DOHH2 (cell line): ENCODE measurements around the gene PRDM2.

Experiments used
- H3F3A ChIP-seq: fragments of 200-600 bp; sonication (generic), shearing (Covaris generic); 2 replicates; pipeline ENCODE4 v1.6.0; 2016; ENCODE audit warnings: antibody characterized with exemption, mild to moderate bottlenecking; ENCODE audit not compliant: control insufficient read depth, insufficient read depth
- H3K27ac ChIP-seq: fragments of 200-600 bp; sonication (generic); 2 replicates; pipeline ENCODE4 v1.5.1; 2014; ENCODE audit warnings: low read depth, mild to moderate bottlenecking, low read length, moderate library complexity
- H3K27me3 ChIP-seq: fragments of 200-600 bp; sonication (generic); 2 replicates; pipeline ENCODE4 v1.6.1; 2014; ENCODE audit warnings: mild to moderate bottlenecking, low read length, mixed read lengths; ENCODE audit not compliant: control insufficient read depth
- H3K36me3 ChIP-seq: fragments of 200-600 bp; sonication (generic); 2 replicates; pipeline ENCODE4 v1.6.1; 2014; ENCODE audit warnings: mild to moderate bottlenecking, low read length, moderate library complexity, mixed read lengths; ENCODE audit not compliant: control insufficient read depth
- H3K4me1 ChIP-seq: fragments of 200-600 bp; sonication (generic); 2 replicates; pipeline ENCODE4 v1.6.1; 2014; ENCODE audit warnings: mild to moderate bottlenecking, low read length, mixed read lengths; ENCODE audit not compliant: control insufficient read depth
- H3K4me2 ChIP-seq: fragments of 200-600 bp; sonication (generic); 2 replicates; pipeline ENCODE4 v1.6.0; 2014; ENCODE audit warnings: mild to moderate bottlenecking, low read length, moderate library complexity
- H3K4me3 ChIP-seq: fragments of 200-600 bp; sonication (generic); 2 replicates; pipeline ENCODE4 v1.5.1; 2014; ENCODE audit warnings: mild to moderate bottlenecking, low read length, mixed read lengths
- H3K79me2 ChIP-seq: fragments of 200-600 bp; sonication (generic); 2 replicates; pipeline ENCODE4 v1.6.1; 2014; ENCODE audit warnings: mild to moderate bottlenecking, low read length, mixed read lengths; ENCODE audit not compliant: control insufficient read depth
- H3K9me2 ChIP-seq: fragments of 200-600 bp; sonication (generic); replicated peaks from 2 replicates; pipeline ENCODE4 v1.6.1; 2014; ENCODE audit warnings: mild to moderate bottlenecking, low read length, mixed read lengths; ENCODE audit not compliant: control insufficient read depth
- H3K9me3 ChIP-seq: fragments of 200-600 bp; sonication (generic); 2 replicates; pipeline ENCODE4 v1.6.1; 2014; ENCODE audit warnings: antibody characterized with exemption, low read length, mixed read lengths; ENCODE audit not compliant: control insufficient read depth, insufficient read depth
- H4K20me1 ChIP-seq: fragments of 200-600 bp; sonication (generic); 2 replicates; pipeline ENCODE4 v1.6.0; 2014; ENCODE audit warnings: low read depth, mild to moderate bottlenecking, antibody characterized with exemption, low read length, moderate library complexity; ENCODE audit not compliant: control insufficient read depth, insufficient read depth
- CTCF ChIP-seq: fragments of 200-600 bp; sonication (generic); IDR thresholded peaks from one replicate; pipeline ENCODE4 v1.5.1; 2014; ENCODE audit warnings: antibody characterized with exemption, mild to moderate bottlenecking, low read depth, low read length; ENCODE audit not compliant: poor library complexity, severe bottlenecking
- EZH2phosphoT487 ChIP-seq: fragments of 200-600 bp; sonication (generic); IDR thresholded peaks from 2 replicates; pipeline ENCODE4 v1.6.1; 2017; ENCODE audit warnings: borderline replicate concordance, mild to moderate bottlenecking, antibody characterized with exemption, low read length, moderate library complexity, mixed read lengths

The PRDM2 gene

GRCh38 chr1:13737398-13737797 is 37.4 kb downstream of the PRDM2 start:
- TF ChIP-seq EZH2phosphoT487 (no peak), CTCF (no peak)
- H3K4me3 ChIP-seq = no peak overlapping the region
- peaks cover 66% of the 10 kb centered on the region for H3K4me1 ChIP-seq
- H3K4me2 ChIP-seq = peak overlapping the region; percentile 30
- H3K79me2 ChIP-seq = peaks cover 83% of the 10 kb centered on the region
- H3K27ac ChIP-seq = peak overlapping the region; percentile 17
- H3K9me2 ChIP-seq = no peaks in the 10 kb centered on the region
- H3K9me3 ChIP-seq = no peaks in the 10 kb centered on the region
- H4K20me1 ChIP-seq = no peaks in the 10 kb centered on the region
- H3K27me3 ChIP-seq = no peaks in the 10 kb centered on the region
- H3F3A ChIP-seq = peaks cover 7% of the 10 kb centered on the region
- H3K36me3 ChIP-seq = peaks cover 91% of the 10 kb centered on the region

- Histone ChIP-seq H3K4me1 (peaks cover 52% of the 10 kb centered on the region), H3K27me3 (no peaks in the 10 kb centered on the region), H3K27ac (peak overlapping the region; percentile 90; the same call in 1 of the 2 replicates), H3K4me3 (no peak overlapping the region), H3K79me2 (peaks cover 71% of the 10 kb centered on the region), H4K20me1 (peaks cover 16% of the 10 kb centered on the region), H3K36me3 (peaks cover 80% of the 10 kb centered on the region), H3K9me2 (no peaks in the 10 kb centered on the region), H3K9me3 (no peaks in the 10 kb centered on the region), H3K4me2 (peak overlapping the region; percentile 40; the same call in 1 of the 2 replicates), H3F3A (peaks cover 42% of the 10 kb centered on the region)
- TF ChIP-seq EZH2phosphoT487 (no peak), CTCF (no peak)
Measured at GRCh38 chr1:13746342-13746741, 46.4 kb downstream of the PRDM2 start.

- TF ChIP-seq EZH2phosphoT487 = no peak
- TF ChIP-seq CTCF = peak; percentile 19
- Histone ChIP-seq H3K4me1 (peaks cover 72% of the 10 kb centered on the region), H3K4me3 (peak overlapping the region; percentile 89), H3K36me3 (peaks cover 82% of the 10 kb centered on the region), H3K27ac (peak overlapping the region; percentile 90), H4K20me1 (peaks cover 40% of the 10 kb centered on the region), H3K9me3 (no peaks in the 10 kb centered on the region), H3K79me2 (peaks cover 85% of the 10 kb centered on the region), H3F3A (peaks cover 37% of the 10 kb centered on the region), H3K4me2 (peak overlapping the region; percentile 93), H3K9me2 (no peaks in the 10 kb centered on the region), H3K27me3 (no peaks in the 10 kb centered on the region)
Measured at GRCh38 chr1:13748610-13749505, 48.9 kb downstream of the PRDM2 start.
